Activated CD4-positive, alpha-beta T cell treated with anti-CD3 and anti-CD28 coated beads for 24 hours (primary cell): Measurements from ENCODE around the gene PRR20G.

ENCODE experiments used
- DNase-seq, 2 donors: peaks; one replicate each; pipeline ENCODE4 v3.0.0-alpha.2; 2020; ENCODE audit warnings: low read depth in 2 of 2

Gene PRR20G

DNA sequence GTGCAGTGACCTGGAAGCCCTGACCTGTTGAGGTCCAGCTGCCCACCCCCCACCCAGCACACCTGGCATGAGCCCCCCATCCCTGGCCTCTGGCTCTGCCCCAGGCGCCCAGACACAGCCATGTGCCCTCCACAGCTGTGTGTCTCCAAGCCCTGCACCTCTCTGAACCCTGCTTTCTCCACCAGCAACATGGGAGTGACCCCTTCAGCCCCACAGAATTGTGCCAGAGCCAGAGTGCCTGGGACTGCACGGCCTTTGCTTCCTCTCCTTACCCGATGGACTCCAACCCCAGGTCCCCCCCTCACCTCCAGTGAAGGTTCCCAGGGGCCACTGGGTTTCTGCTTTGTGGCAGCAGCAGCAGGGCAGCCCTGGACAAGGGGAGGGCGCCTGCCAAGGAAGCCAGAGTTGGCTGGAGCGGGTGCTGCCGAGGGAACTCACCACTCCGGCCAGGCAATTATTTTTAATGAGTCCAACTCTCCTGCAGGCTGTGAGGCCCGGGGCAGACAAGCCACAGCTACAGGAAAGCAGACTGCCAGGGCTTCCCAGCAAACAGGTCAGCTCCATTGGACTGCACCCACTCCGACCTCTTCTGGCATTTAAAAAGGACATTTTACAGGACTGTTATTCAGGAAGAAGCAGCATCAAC, 24.1 kb downstream of the PRR20G start:
- DNase-seq: no peak

DNA sequence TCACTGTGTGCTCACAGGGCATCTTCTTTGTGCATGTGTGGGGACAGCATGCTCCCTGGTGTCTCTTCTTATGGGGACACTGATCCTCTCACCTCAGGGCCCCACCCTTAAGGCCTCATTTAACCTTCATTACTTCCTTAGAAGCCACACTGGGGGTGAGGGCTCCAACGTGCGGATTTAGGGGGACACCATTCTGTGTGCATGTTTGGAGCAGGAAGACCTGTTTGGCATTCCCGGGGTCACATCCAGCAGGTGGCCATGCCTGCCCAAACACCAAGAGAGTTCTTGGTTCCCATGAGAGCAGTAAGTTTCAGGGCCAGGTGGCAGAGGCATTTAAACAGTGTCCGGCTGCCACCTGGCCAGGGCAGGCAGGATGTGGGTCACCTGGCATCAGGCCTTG, 24.8 kb downstream of the PRR20G start:
- DNase-seq: no peak

DNA sequence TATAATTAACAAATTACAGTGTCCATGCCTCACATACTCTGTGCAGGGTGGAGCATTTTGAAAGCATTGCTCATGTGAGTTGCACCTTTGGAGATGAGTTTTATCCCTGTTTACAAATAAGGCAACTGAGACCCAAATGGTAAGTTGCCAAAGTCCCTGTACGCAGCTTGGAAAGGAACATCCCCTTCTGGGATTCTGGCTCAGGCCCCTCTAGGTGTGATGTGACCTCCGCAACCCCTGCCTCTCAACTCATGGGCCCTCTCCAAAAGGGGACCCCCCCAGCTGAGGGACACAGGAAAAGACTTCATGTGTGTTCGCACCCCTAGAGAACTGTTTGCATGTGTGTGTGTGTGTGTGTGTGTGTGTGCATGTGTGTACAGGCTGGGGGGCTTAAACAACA, 25.3 kb downstream of the PRR20G start:
- DNase-seq: no peak

DNA sequence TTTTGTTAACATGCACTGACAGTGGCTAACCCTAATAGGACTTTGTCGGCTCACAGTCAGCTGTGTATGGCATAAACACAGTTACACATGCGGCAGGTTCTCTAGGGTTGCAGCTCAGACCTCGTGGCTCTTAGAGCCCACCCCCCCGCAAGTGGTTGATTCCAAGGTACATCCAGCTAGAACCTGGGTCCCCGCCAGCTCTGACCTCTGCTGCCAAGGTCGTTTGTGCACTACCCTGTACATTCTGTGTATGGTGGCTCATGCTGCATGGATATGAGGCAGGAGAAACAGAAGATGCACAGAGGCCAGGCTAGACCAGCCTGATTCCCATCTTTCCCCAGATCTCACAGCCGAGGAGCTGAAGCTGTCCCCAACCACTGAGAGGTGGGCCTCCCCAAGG, 25.9 kb downstream of the PRR20G start:
- no peak for DNase-seq

DNA sequence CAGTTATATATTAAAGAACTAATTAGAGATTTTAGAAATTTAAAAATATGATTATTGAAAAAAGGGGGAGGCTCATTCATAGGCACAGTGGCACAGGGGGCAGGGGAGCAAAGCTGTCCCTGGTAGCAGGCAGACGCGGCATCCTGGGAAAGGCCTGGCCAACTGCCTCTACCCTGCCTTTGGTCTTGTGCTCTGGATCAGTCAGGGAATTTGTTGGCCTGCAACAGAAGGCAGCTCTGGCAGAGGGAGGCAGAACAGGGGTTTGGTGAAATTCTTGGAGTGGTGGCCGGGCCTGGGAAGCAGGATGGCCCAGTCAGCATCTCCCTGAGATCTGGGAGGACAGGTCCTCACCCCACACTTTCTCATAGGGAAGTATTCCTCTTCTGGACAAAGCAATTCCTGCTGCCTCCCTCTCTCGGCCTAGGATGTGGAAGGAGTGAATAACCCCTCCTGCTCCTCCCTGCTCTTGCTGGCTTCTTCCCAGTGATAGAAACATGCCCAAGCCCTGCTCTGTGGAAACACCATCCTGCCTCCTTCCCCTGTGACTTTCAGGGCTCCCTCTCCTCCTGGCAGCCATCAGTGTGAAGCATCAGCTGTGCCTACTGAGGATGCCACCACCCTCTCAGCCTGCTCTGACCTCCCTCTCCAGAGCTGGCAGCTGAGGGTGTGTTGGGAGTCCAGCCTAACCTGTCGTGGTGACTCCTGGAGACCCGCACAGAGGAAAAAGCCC, 26.9 kb downstream of the PRR20G start:
- no peak for DNase-seq

DNA sequence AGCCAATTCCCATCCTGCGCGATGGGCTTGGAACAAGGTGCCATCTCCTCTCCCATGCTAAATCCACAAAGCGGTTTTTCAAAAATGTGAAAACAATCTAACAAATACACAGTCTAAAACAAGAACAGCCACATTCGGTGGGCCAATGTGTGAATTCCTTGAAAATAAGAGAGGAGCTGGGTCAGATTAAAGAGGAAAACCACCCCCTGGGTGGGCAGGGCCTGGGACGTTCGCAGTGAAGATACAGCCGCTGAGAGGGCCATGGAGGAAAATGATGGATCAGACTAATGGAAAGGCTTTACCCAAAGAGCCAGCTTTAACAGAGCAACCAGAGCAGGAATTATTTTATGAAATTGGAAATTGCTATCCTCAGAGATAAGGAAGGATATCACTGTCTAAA, 27.4 kb downstream of the PRR20G start:
- no peak for DNase-seq

DNA sequence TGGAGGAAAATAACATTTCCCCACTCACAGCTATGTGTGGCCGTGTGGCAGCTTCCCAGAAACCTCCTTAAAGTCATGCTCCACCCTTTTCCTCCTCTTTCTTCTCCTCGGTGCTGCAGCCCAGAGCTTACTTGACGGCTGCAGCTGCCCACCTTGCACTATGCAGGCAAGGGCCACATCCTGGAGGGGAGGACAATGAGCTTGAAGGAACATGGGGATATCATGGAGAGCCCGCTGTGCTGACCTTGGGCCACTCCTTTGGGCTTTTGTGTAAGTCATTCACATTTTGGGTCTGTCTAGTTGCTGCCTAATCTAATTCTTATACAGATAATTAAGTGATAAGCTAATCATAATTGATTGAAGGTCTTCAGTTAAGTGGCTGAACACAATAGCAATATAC, 28.0 kb downstream of the PRR20G start:
- DNase-seq: no peak

DNA sequence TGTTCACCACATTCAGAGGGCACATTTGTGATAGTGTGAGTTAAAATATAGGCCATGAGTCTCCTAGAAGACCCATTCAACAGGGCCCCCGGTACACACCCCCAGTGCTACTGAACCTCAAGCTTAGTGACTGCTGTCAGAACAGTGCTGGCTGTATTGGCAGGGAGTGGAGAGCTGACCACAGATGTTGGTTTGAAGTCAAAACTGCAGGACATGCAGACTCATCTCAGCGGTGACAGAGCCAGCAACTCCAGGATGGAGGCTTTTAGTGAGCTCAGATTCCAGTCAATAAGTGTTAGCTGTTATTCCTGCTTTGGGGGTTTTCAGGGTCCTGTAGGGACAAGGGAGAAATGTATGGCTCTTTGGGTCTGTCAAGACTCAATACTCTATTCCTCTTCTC, 29.1 kb downstream of the PRR20G start:
- no peak for DNase-seq

DNA sequence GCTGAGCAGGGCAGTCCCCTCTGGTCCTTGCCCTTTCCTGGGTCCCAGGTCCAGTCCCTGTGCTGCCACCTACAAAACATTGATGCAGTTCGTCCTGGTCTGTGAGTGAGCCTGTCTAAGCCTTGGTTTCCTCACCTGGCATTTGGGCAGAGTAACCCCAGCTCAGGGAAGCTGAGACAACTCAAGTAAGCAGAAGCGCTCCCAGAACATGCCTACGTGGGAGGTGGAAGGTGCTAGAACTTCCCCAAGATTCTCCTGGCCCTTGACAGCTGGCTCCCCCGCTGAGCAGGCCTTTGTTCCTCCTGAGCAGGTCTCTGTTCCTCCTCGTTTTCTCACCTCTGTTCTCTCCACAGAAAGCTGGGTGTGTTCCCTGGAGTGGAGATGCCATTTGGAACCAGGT, 30.5 kb downstream of the PRR20G start:
- no peak for DNase-seq

DNA sequence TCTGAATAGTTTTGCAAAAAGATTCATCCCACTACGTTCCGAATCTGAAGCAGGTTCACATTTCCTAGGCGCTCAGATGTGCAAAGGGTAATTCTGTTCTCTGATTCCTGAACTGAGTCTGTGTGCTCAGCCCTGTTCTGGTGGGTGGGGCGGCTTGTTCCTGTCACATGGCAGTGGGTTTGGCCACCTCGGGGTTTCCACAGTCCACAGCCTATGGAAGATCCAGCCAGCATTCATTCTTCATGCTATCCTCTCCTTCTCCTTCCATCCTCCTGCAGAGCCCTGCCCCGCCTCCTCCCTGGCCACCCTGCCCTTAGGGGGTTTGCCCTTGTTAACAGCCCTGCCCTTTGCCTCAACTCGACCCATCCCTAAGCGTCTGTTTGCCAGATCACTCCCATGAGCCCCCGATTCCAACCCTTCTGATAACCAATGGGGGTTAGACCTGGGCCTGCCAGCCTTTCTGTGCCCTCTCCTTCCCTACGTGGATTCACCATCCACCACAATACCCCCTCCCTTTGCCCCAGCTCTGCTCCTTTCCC, 31.0 kb downstream of the PRR20G start:
- DNase-seq: no peak

DNA sequence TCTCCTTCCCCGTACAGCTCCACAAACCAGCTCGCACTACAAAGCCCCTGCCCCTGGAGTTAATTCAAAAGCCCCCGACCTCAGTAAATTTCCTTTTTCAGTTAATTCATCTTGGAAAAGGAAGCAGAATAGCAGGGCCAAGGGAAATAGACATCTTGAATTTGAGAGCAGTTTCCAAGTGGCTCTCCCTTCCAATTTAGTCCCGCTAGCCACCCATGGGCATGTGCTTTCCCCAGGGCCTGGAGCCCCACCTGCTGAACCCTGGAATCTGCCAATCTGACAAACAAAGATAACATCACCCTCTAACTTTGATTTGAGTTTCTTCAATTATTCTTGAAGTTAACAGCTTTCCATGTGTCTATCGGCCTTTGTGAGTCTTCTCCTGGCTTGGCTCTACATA, 31.7 kb downstream of the PRR20G start:
- DNase-seq: no peak

DNA sequence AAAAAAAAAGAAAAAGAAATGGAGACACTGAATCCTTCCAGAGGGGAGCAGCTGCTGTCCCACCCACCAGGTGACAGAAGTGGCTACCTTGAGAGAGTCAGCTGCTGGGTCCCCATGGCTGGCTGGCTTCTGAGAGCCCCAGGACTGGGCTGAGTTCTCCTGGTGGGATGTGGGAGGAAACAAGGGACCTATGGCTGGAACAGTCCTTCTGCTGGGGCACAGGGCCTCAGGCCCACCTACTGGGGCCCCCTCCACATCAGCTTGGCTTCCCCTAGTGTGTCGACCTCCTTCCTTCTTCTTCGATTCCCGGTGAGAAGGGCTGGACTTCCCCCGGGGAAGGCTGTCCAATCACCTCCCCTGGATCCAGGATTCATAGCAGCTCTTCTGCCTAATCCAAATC, 32.3 kb downstream of the PRR20G start:
- DNase-seq: no peak

DNA sequence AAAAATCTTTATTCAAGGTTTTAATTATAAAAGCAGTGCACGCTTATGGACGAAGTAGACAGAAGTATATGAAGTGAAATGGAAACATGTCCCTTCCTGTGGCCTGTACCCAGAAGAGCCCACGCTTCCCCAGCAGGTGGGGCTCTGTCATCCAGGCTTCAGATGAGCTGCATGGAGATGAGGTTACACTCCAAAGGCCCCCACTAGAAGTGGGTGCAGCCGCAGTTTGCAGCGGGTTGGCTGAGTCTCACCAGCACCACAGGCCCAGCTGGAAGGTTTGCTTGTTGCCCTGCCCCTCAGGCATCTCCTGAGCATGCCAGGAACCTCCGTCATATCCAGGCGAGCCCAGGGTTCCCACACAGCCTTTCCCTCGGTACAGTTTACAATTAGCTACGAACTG, 33.1 kb downstream of the PRR20G start:
- DNase-seq: no peak

DNA sequence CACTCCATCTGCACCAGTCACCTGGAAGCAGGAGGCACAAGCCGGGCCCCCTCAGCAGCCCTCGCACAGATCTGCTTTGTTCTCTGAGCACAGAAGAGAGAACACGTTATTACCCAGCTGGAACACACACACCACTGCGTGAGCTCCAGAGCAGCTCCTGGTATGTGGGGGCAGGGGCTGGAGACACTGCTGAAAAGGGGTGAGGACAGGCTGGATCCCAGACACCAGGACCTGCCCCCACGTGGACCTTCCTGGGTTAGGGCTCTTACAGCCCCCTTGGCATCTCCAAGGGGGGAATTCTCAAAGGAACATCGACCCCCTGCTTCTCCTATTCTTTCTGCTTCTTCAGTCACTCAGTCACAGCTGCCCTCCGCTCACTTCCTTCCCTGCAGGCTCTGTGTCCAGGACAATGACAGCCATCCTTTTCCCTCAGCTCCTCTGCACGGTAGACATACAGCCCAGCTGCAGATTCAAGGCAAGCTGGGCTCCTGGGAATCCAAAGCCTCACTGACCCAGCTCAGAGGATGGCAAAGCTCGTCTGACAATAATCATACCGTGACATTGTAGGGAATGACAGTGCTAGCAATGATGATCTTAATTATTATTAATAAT, 33.7 kb downstream of the PRR20G start:
- no peak for DNase-seq

DNA sequence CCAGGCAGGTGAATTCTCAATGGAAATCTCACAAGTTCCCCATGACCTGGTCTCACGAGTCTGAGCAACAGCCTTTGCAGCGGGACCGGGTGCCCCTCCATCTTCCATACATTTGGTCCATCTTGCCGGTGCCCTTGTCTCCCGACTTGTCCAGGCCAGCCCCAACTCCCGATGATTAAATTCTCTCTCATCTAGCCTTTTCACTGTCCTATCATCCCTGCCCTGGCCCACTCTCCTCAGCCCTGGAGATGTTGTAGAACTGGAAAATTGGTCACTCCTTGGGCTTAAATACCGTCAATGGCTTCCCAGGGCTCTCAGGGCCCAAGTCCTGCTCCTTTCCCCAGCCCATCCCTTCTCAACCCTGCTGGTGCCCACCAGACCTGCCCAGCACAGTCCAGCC, 34.4 kb downstream of the PRR20G start:
- no peak for DNase-seq

DNA sequence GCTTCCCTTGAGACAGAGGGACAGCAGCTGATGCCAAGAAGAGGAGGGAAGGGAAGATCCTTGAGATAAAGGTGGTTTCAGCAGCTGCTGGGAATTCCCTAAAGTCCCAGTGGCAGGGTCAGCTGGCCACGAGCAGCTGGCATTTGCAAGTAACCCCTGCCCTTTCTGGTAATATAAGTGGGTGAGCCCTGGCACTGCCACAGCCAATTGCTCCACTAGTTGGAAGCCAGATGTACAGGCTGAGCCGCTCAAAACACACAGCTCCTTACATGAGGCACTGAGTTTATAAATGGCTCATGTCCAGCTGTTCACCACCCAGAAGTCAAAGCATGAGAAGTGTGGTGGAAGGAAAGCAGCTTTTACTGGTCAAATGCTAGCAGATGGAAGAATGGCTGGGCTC, 35.4 kb downstream of the PRR20G start:
- no peak for DNase-seq

DNA sequence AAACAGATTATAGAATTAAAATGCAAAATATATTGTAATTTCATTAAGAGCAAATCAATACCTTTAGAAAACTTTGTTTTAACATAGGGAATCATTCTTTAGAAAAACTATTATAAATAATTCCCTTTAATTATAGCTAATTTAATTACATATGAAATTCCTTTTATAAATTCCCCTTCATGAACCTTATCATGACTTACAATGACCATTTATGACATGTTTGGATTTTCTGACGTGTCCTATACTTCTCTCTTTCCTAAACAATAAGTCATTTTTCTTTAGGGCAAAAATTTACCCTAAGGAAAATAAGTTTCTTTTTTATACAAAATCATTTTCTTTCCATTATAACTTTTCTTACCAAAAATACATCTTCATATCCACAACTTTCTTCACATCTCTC, 37.8 kb downstream of the PRR20G start:
- no peak for DNase-seq

DNA sequence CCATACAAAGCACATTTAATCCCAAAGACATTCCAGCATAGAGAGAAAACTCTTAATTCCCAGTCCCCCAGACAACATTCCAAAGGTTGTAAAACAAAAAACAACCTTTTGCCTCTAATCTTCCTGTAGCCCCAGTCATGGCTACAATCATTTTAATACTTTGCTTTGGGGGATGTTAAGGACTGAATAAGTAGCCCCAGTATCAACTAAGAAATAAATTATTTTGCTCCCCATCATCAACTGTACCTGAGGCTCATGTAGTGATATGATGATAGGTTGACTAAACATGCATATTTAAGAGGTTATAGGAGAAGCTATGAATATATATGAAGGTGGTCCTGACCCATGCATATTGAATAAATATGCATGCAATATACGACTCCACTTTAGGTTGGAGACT, 40.6 kb downstream of the PRR20G start:
- DNase-seq: no peak

DNA sequence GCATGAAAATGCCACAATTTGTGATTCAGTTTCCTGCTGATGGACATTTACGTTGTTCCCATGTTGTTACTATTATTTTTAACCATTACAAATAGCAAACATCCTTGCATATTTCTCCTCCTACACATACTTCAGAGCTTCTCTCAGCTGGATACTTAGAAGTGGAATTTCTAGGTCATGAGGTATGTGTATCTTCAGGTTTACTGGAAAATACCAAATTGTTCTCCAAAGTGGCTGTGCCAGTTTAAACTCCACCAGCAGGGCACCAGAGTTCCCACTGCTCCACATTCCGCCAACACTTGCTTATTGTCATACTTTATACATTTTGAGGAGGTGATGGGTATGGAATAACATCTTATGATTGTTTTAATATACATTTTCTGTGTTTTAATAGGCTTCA, 49.2 kb downstream of the PRR20G start:
- DNase-seq: no peak

DNA sequence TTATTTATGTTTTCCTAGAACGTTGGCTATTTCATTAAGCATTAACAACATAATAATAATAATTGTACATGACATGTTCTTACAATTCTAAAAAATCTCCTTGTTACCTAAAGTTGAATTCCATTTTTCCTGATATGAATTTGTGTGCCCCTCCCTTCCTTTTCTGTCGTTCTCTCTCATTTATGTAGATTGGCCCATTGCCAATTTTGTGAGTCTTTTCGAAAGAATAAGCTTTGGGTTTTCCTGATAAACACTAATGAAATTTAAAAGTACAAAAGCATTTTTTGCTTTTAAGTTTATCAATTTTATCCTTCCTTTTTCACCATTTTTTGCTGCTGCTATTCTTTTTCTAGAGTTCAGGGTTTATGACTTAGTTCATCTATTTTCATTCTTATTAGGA, 50.0 kb downstream of the PRR20G start:
- DNase-seq: no peak

DNA sequence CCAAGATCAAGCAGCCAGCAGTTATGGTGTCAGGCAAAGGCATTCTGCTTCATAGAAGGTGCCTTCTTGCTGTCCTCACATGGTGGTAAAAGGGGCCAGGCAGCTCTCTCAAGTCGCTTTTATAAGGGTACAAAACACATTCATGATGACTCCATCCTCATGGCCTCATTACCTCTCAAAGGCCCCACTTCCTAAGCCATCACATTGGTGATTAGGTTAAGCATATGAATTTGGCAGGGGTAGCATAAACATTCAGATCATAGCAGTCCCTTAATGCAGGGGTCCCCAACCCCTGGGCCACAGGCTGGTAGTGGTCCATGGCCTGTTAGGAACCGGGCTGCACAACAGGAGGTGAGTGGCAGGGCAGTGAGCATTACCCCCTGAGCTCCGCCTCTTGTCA, 52.1 kb downstream of the PRR20G start:
- no peak for DNase-seq

DNA sequence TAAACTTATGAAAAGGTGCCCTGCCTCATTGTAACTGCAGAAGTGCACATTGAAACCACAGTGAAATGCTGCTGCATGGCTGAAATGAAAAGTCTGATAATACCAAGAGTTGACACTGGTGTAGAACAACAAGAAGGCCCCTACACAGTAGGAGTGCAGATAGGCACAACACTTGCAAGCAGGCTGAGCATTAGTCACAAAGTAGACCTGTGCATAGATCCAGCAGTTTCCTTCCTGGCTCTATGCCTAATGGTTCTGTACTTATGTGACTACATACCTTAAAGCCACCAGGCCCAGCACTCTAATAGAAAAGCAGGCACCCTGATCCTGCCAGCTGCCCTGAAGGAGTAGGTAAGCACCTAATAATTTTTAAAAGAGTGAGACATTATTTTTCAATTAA, 53.1 kb downstream of the PRR20G start:
- no peak for DNase-seq
